HCT116 (cell line): ENCODE results near the gene CXCL11. TPM values are rescaled to one million over a fixed set of nuclear protein-coding genes. Genes with fewer than 3 reads are reported as not detected.

Source experiments
- ATAC-seq: fragments of 200-7000 bp; cut with Tn5 transposase; 2 replicates; pipeline ENCODE4 v1.9.1; 2020; ENCODE audit warnings: mild to moderate bottlenecking, moderate library complexity
- BruUV-seq: library from RNA; stranded (reverse); fragments of 400-500 nt; replicated peaks from 2 replicates; lab custom pipeline; 2021; lab: Mats Ljungman, UMichigan
- CTCF ChIA-PET: fragments of 300-600 bp; sonication (Branson Sonifier 250); formaldehyde crosslinking; loops from one replicate; lab custom pipeline; 2021; ENCODE audit warnings: antibody characterized with exemption; lab: Charles Lee
- POLR2A ChIA-PET: fragments of 300-600, 350-600 bp; sonication (Branson Sonifier 250); formaldehyde crosslinking; loops from one replicate; lab custom pipeline; 2021; ENCODE audit warnings: antibody characterized with exemption; lab: Charles Lee
- RAD21 ChIA-PET, 2 experiments: fragments of 300-600 bp; sonication (Branson Sonifier 250); formaldehyde crosslinking; loops; one replicate each; lab custom pipeline; 2023; ENCODE audit warnings: low total read pairs in 2 of 2; ENCODE audit not compliant: uncharacterized antibody in 2 of 2, unreplicated experiment in 2 of 2, low non-redundant PET in 1 of 2; lab: Charles Lee
- DNase-seq: peaks from one replicate; pipeline ENCODE4 v3.0.0-alpha.2; 2010; ENCODE audit warnings: low read depth, low spot score
- H2AFZ ChIP-seq: fragments of 200-600 bp; shearing (Covaris generic), sonication (generic); 2 replicates; pipeline ENCODE4 v1.6.1; 2017; ENCODE audit warnings: low read depth, mixed run types, mixed read lengths, antibody characterized with exemption, low read length; ENCODE audit not compliant: poor library complexity, severe bottlenecking
- H3K27ac ChIP-seq: 2 replicates; pipeline ENCODE4 v1.5.1; 2012; ENCODE audit warnings: low read depth, low read length
- H3K27me3 ChIP-seq: fragments of 200-600 bp; sonication (generic); 2 replicates; pipeline ENCODE4 v1.6.1; 2016; ENCODE audit warnings: mixed run types, low read length, mixed read lengths; ENCODE audit not compliant: insufficient read depth
- H3K36me3 ChIP-seq, 2 experiments: fragments of 200-500 bp in 1 of 2; fragments of 200-600 bp in 1 of 2; sonication (Bioruptor generic) in 1 of 2; sonication (generic) in 1 of 2; 2 replicates each; pipeline versions ENCODE4 v1.5.1 to v1.6.1; 2014 to 2016; ENCODE audit warnings: low read length in 2 of 2, inconsistent platforms in 1 of 2, mixed read lengths in 1 of 2, mixed run types in 1 of 2; ENCODE audit not compliant: insufficient read depth in 2 of 2, control insufficient read depth in 1 of 2
- H3K4me1 ChIP-seq, 2 experiments: fragments of 200-600 bp in 1 of 2; sonication (generic) in 1 of 2; 2 replicates each; pipeline versions ENCODE4 v1.5.1 to v1.6.1; 2012 to 2017; ENCODE audit warnings: low read length in 2 of 2, inconsistent platforms in 1 of 2, mild to moderate bottlenecking in 1 of 2, mixed read lengths in 1 of 2, mixed run types in 1 of 2, moderate library complexity in 1 of 2; ENCODE audit not compliant: insufficient read depth in 2 of 2, control insufficient read depth in 1 of 2
- H3K4me2 ChIP-seq: fragments of 200-600 bp; sonication (generic); 2 replicates; pipeline ENCODE4 v1.6.1; 2017; ENCODE audit warnings: mixed run types, low read length, mixed read lengths
- H3K4me3 ChIP-seq, 2 experiments: fragments of 200-600 bp in 1 of 2; sonication (generic) in 1 of 2; replicated peaks in 1 of 2; 2 replicates each; pipeline ENCODE4 v1.5.1; 2011 to 2016; ENCODE audit warnings: low read length in 2 of 2, control low read depth in 1 of 2, low read depth in 1 of 2, mild to moderate bottlenecking in 1 of 2, mixed read lengths in 1 of 2, mixed run types in 1 of 2
- H3K79me2 ChIP-seq: fragments of 200-600 bp; sonication (generic); 2 replicates; pipeline ENCODE4 v1.6.1; 2017; ENCODE audit warnings: mild to moderate bottlenecking, mixed run types, low read length, moderate library complexity, mixed read lengths; ENCODE audit not compliant: insufficient read depth
- H3K9ac ChIP-seq: fragments of 200-600 bp; sonication (generic); 2 replicates; pipeline ENCODE4 v1.6.1; 2016; ENCODE audit warnings: low read length, mixed read lengths
- H3K9me2 ChIP-seq: fragments of 200-600 bp; sonication (generic), shearing (Covaris generic); 2 replicates; pipeline ENCODE4 v1.6.1; 2017; ENCODE audit warnings: mixed run types, mild to moderate bottlenecking, moderate library complexity; ENCODE audit not compliant: insufficient read depth
- H3K9me3 ChIP-seq, 2 experiments: fragments of 200-500 bp in 1 of 2; fragments of 200-600 bp in 1 of 2; sonication (Bioruptor generic) in 1 of 2; sonication (generic) in 1 of 2; 2 replicates each; pipeline ENCODE4 v1.6.1; 2014 to 2017; ENCODE audit warnings: low read length in 2 of 2, mixed read lengths in 2 of 2, inconsistent platforms in 1 of 2, low read depth in 1 of 2, mild to moderate bottlenecking in 1 of 2, mixed run types in 1 of 2, moderate library complexity in 1 of 2; ENCODE audit not compliant: control insufficient read depth in 1 of 2, insufficient read depth in 1 of 2
- H4K20me1 ChIP-seq: fragments of 200-600 bp; sonication (generic), shearing (Covaris generic); 2 replicates; pipeline ENCODE4 v1.6.1; 2017; ENCODE audit warnings: mixed run types, mild to moderate bottlenecking, moderate library complexity; ENCODE audit not compliant: insufficient read depth
- CBX3 ChIP-seq: IDR thresholded peaks from 2 replicates; pipeline ENCODE4 v1.6.1; 2012; ENCODE audit warnings: low read depth
- CTCF ChIP-seq, 3 experiments: fragments of 200-600 bp in 1 of 3; sonication (generic) in 1 of 3; IDR thresholded peaks in 2 of 3; conservative IDR thresholded peaks in 1 of 3; 2 replicates each; pipeline ENCODE4 v1.5.1; 2012 to 2017; ENCODE audit warnings: low read depth in 2 of 3, low read length in 2 of 3, antibody characterized with exemption in 1 of 3, borderline replicate concordance in 1 of 3, control low read depth in 1 of 3, mild to moderate bottlenecking in 1 of 3, mixed read lengths in 1 of 3, mixed run types in 1 of 3, moderate library complexity in 1 of 3; ENCODE audit not compliant: insufficient read depth in 1 of 3
- ELF1 ChIP-seq: IDR thresholded peaks from 2 replicates; pipeline ENCODE4 v1.6.1; 2012; ENCODE audit warnings: low read depth, borderline replicate concordance
- EZH2 ChIP-seq: fragments of 200-600 bp; sonication (generic); IDR thresholded peaks from 2 replicates; pipeline ENCODE4 v1.6.1; 2017; ENCODE audit warnings: antibody characterized with exemption, mixed run types
- EZH2phosphoT487 ChIP-seq: fragments of 200-600 bp; IDR thresholded peaks from 2 replicates; pipeline ENCODE4 v1.6.1; 2018; ENCODE audit warnings: antibody characterized with exemption, borderline replicate concordance
- FOSL1 ChIP-seq: IDR thresholded peaks from 2 replicates; pipeline ENCODE4 v1.6.1; 2012; ENCODE audit warnings: low read depth
- RAD21 ChIP-seq: IDR thresholded peaks from 2 replicates; pipeline ENCODE4 v1.6.1; 2012; ENCODE audit warnings: low read depth, mild to moderate bottlenecking
- SIN3A ChIP-seq: IDR thresholded peaks from 2 replicates; pipeline ENCODE4 v1.6.1; 2012; ENCODE audit warnings: low read depth
- SRF ChIP-seq: IDR thresholded peaks from 2 replicates; pipeline ENCODE4 v1.6.1; 2012; ENCODE audit warnings: low read depth
- TCF7L2 ChIP-seq: IDR thresholded peaks from 2 replicates; pipeline ENCODE4 v1.7.0; 2011; ENCODE audit warnings: borderline replicate concordance, inconsistent platforms; ENCODE audit not compliant: insufficient read depth, insufficient read length; ENCODE audit errors: extremely low read depth
- YY1 ChIP-seq: IDR thresholded peaks from 2 replicates; pipeline ENCODE4 v1.6.1; 2011; ENCODE audit warnings: low read length, low read depth, moderate library complexity, mild to moderate bottlenecking; ENCODE audit not compliant: insufficient replicate concordance; ENCODE audit errors: extremely low read depth
- ZFX ChIP-seq: fragments of 450-650 bp; IDR thresholded peaks from 2 replicates; pipeline ENCODE4 v1.6.1; 2017
- intact Hi-C: fragments of 100-400 bp; cut with micrococcal nuclease; formaldehyde crosslinking; loops from 2 replicates; pipeline ENCODE4 v1.10.0; 2022
- total RNA-seq: library from RNA; stranded (reverse); gene quantifications from one replicate; pipeline ENCODE4 v1.2.1, GENCODE V29; 2021; ENCODE audit not compliant: unreplicated experiment
- TF ChIP-seq, protein P1 (sequence below): IDR thresholded peaks from 2 replicates; pipeline ENCODE4 v1.6.1; 2011; ENCODE audit warnings: mild to moderate bottlenecking, low read length, moderate library complexity; ENCODE audit not compliant: insufficient replicate concordance; ENCODE audit errors: extremely low read depth

Gene CXCL11
- total RNA-seq, 1 experiment from 2014 or later, result not detected

DNA sequence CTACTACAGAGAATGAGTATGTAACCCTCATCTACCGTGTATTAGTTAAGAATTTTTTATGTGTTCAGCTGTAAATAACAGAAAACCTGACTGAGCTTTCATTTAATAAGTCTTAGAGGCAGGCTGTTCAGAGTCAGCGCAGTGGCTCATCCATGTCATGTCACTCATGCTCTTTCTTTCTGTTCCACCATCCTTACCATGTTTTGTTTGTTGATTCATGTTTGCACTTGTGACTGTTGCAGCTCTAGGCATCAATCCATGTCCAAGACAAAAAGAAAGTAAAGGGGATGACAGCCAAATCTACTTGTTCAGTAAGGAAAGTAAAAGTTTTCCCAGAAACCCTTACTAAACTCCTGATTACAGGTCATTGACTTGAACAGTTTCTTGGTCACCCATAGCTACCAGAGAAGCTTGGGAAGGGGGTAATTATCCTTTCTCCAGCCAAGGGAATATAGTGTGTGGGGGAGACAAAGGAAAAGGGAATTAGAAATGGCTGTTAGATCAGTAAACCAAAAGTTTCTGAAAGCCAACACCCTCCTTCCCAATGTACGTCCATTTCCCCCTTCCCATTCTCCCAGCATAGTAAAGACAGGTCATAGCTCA lies 47.6 kb upstream of the CXCL11 start:
- Histone ChIP-seq H3K4me1 (peaks cover 3 to 11% of the 10 kb centered on the region in 2 experiments; a peak in 3 of 4 replicates), H3K27me3 (no peaks in the 10 kb centered on the region), H2AFZ (no peak overlapping the region), H3K36me3 (no peaks in the 10 kb centered on the region), H3K9ac (no peak overlapping the region), H3K9me3 (no peaks in the 10 kb centered on the region), H3K9me2 (no peaks in the 10 kb centered on the region), H4K20me1 (no peaks in the 10 kb centered on the region), H3K27ac (no peak overlapping the region), H3K4me2 (no peak overlapping the region), H3K4me3 (no peak overlapping the region), H3K79me2 (no peaks in the 10 kb centered on the region)
- ChIA-PET RAD21 (no interaction called here), CTCF (no interaction called here), POLR2A (no interaction called here)
- ATAC-seq (no peak), DNase-seq (no peak)
- intact Hi-C loops, result no loop called here
- TF ChIP-seq FOSL1 (no peak), CTCF (IDR thresholded peaks at IDR 0.05 in 2 of 3, conservative IDR thresholded peaks at IDR 0.05 in 1 of 3; ENCODE audit: borderline replicate concordance in 1 of 3, insufficient read depth in 1 of 3, low read depth in 2 of 3, low read length in 2 of 3) (no peak), SRF (no peak), ELF1 (no peak), TCF7L2 (no peak), EZH2 (no peak), SIN3A (no peak), YY1 (no peak), ZFX (no peak), CBX3 (no peak), RAD21 (no peak), EZH2phosphoT487 (no peak)
- TF ChIP-seq, protein P1, sequence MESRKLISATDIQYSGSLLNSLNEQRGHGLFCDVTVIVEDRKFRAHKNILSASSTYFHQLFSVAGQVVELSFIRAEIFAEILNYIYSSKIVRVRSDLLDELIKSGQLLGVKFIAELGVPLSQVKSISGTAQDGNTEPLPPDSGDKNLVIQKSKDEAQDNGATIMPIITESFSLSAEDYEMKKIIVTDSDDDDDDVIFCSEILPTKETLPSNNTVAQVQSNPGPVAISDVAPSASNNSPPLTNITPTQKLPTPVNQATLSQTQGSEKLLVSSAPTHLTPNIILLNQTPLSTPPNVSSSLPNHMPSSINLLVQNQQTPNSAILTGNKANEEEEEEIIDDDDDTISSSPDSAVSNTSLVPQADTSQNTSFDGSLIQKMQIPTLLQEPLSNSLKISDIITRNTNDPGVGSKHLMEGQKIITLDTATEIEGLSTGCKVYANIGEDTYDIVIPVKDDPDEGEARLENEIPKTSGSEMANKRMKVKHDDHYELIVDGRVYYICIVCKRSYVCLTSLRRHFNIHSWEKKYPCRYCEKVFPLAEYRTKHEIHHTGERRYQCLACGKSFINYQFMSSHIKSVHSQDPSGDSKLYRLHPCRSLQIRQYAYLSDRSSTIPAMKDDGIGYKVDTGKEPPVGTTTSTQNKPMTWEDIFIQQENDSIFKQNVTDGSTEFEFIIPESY, result no peak
- BruUV-seq, result no TSS peak
